ENCODE measurements around the gene PBX3. TPM values are rescaled to one million over a fixed set of nuclear protein-coding genes. Genes with fewer than 3 reads are reported as not detected.

The PBX3 gene
- total RNA-seq, 1 experiment from 2014 or later, result 39.0 TPM

GRCh38 chr9:125956102-125956501, 208.9 kb downstream of the PBX3 start:
- no TSS peak for BruUV-seq (replicated peaks)
- in situ Hi-C loops (cut with HindIII; ENCODE audit: low pct_unique_long_range_greater_than_20kb, low sequenced_read_pairs) (no loop called here), intact Hi-C loops (cut with micrococcal nuclease; ENCODE audit: unreplicated experiment) (no loop called here)
- POLR2A ChIA-PET, result no interaction called here
- Histone ChIP-seq H3K27ac (ENCODE audit: low read length) (no peak overlapping the region), H3K9me3 (ENCODE audit: control insufficient read depth, insufficient read depth, low read depth, low read length) (no peaks in the 10 kb centered on the region), H3K36me3 (ENCODE audit: control insufficient read depth, insufficient read depth, low read length) (no peaks in the 10 kb centered on the region), H3K4me3 (ENCODE audit: low read depth in 2 of 2, low read length in 2 of 2) (no peak overlapping the region), H3K4me1 (ENCODE audit: control insufficient read depth, insufficient read depth, low read length) (no peaks in the 10 kb centered on the region), H3K27me3 (ENCODE audit: control insufficient read depth, insufficient read depth, low read length) (no peaks in the 10 kb centered on the region)
- CTCF ChIA-PET, result no interaction called here
- TF ChIP-seq POLR2AphosphoS5 (IDR thresholded peaks at IDR 0.05; ENCODE audit: low read depth, low read length) (no peak), REST (IDR thresholded peaks at IDR 0.05; ENCODE audit: insufficient read depth in 1 of 2, low read depth in 2 of 2, low read length in 1 of 2) (no peak), TCF7L2 (IDR thresholded peaks at IDR 0.05; ENCODE audit: low read depth, low read length) (no peak), SIN3A (IDR thresholded peaks at IDR 0.05; ENCODE audit: borderline replicate concordance, insufficient read depth, low read depth, low read length) (no peak), CTCF (IDR thresholded peaks at IDR 0.05) (no peak)
- DNase-seq (ENCODE audit: low read depth, low spot score) (no peak), ATAC-seq (no peak)

GRCh38 chr9:125959315-125959714, 212.1 kb downstream of the PBX3 start:
- CTCF ChIA-PET, result no interaction called here
- H3K9me3 ChIP-seq (ENCODE audit: control insufficient read depth, insufficient read depth, low read depth, low read length), result no peaks in the 10 kb centered on the region
- no peak overlapping the region for H3K27ac ChIP-seq (ENCODE audit: low read length)
- POLR2A ChIA-PET, result no interaction called here
- no peaks in the 10 kb centered on the region for H3K4me1 ChIP-seq (ENCODE audit: control insufficient read depth, insufficient read depth, low read length)
- no peak for TF ChIP-seq REST (IDR thresholded peaks at IDR 0.05; ENCODE audit: insufficient read depth in 1 of 2, low read depth in 2 of 2, low read length in 1 of 2)
- TF ChIP-seq SIN3A (IDR thresholded peaks at IDR 0.05; ENCODE audit: borderline replicate concordance, insufficient read depth, low read depth, low read length), result no peak
- no peak for TF ChIP-seq TCF7L2 (IDR thresholded peaks at IDR 0.05; ENCODE audit: low read depth, low read length)
- no peak for TF ChIP-seq CTCF (IDR thresholded peaks at IDR 0.05)
- no peak for TF ChIP-seq POLR2AphosphoS5 (IDR thresholded peaks at IDR 0.05; ENCODE audit: low read depth, low read length)
- no peak overlapping the region for H3K4me3 ChIP-seq (ENCODE audit: low read depth in 2 of 2, low read length in 2 of 2)
- no peaks in the 10 kb centered on the region for H3K27me3 ChIP-seq (ENCODE audit: control insufficient read depth, insufficient read depth, low read length)
- no peaks in the 10 kb centered on the region for H3K36me3 ChIP-seq (ENCODE audit: control insufficient read depth, insufficient read depth, low read length)
- DNase-seq (ENCODE audit: low read depth, low spot score) (no peak), ATAC-seq (no peak)
- intact Hi-C loops (cut with micrococcal nuclease; ENCODE audit: unreplicated experiment), result no loop called here
- BruUV-seq (replicated peaks), result no TSS peak
- in situ Hi-C loops (cut with HindIII; ENCODE audit: low pct_unique_long_range_greater_than_20kb, low sequenced_read_pairs), result no loop called here
